ENCODE measurements around the gene PTPRU.
A peak's percentile ranks its signal among the peaks of the same experiment; 100 is the strongest.

Gene PTPRU

DNA sequence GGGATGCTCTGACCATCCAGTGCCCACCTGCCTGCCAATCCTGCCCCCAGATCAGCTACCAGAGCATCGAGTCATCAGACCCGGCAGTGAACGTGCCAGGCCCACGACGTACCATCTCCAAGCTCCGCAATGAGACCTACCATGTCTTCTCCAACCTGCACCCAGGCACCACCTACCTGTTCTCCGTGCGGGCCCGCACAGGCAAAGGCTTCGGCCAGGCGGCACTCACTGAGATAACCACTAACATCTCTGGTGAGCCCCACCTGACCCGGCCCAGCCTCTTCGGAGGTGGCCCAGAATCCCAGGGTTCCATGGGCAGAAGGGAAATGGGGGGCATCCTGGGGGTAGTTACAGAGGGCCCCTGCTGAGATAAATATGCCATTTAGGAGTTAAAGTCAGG, 43.1 kb downstream of the PTPRU start:
- Mint-ChIP-seq H3K4me1 (peaks cover 5% of the 10 kb centered on the region), H3K27ac (no peak overlapping the region), H3K36me3 (no peaks in the 10 kb centered on the region), H3K27me3 (peaks cover 17% of the 10 kb centered on the region), H3K4me3 (no peak overlapping the region), H3K9me3 (no peaks in the 10 kb centered on the region)
- no peak for DNase-seq
- CTCF ChIA-PET = no interaction called here

DNA sequence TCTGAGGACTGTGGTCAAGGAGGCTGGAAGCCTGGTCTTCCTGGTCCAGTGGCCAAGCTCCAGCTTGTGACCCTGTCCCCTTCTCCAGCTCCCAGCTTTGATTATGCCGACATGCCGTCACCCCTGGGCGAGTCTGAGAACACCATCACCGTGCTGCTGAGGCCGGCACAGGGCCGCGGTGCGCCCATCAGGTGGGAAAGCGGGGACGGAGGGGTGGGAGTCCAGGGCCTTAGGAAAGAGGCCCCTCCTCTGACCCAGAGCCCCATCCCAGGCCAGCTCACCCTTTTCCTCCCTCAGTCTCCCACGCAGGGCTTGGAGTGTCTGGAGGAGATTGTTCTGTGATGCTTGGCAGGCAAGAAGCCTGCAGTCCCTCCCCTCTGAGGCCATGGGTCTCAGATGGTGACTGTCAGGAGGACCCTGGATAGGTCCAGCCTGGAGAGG, 43.6 kb downstream of the PTPRU start:
- CTCF ChIA-PET = no interaction called here
- peaks cover 22% of the 10 kb centered on the region for H3K27me3 Mint-ChIP-seq
- H3K27ac Mint-ChIP-seq = no peak overlapping the region
- H3K9me3 Mint-ChIP-seq = no peaks in the 10 kb centered on the region
- no peaks in the 10 kb centered on the region for H3K36me3 Mint-ChIP-seq
- peaks cover 5% of the 10 kb centered on the region for H3K4me1 Mint-ChIP-seq
- H3K4me3 Mint-ChIP-seq = no peak overlapping the region
- DNase-seq = no peak

GRCh38 chr1:29280409-29281131, 44.2 kb downstream of the PTPRU start:
- H3K4me3 Mint-ChIP-seq = no peak overlapping the region
- no peak for DNase-seq
- H3K27ac Mint-ChIP-seq = no peak overlapping the region
- H3K4me1 Mint-ChIP-seq = peaks cover 5% of the 10 kb centered on the region
- H3K36me3 Mint-ChIP-seq = no peaks in the 10 kb centered on the region
- CTCF ChIA-PET = no interaction called here
- H3K9me3 Mint-ChIP-seq = no peaks in the 10 kb centered on the region
- H3K27me3 Mint-ChIP-seq = peaks cover 17% of the 10 kb centered on the region

- Mint-ChIP-seq H3K27me3 (peaks cover 16% of the 10 kb centered on the region), H3K27ac (no peak overlapping the region), H3K36me3 (no peaks in the 10 kb centered on the region), H3K4me3 (no peak overlapping the region), H3K4me1 (peaks cover 5% of the 10 kb centered on the region), H3K9me3 (no peaks in the 10 kb centered on the region)
- DNase-seq = no peak
- CTCF ChIA-PET = no interaction called here
Observed at GRCh38 chr1:29281571-29281970, 45.2 kb downstream of the PTPRU start.

- no peak for DNase-seq
- Mint-ChIP-seq H3K27ac (no peak overlapping the region), H3K9me3 (no peaks in the 10 kb centered on the region), H3K4me3 (no peak overlapping the region), H3K27me3 (peaks cover 16% of the 10 kb centered on the region), H3K4me1 (peaks cover 5% of the 10 kb centered on the region), H3K36me3 (no peaks in the 10 kb centered on the region)
- CTCF ChIA-PET = no interaction called here
Observed at GRCh38 chr1:29282135-29282923, 46.0 kb downstream of the PTPRU start.

DNA sequence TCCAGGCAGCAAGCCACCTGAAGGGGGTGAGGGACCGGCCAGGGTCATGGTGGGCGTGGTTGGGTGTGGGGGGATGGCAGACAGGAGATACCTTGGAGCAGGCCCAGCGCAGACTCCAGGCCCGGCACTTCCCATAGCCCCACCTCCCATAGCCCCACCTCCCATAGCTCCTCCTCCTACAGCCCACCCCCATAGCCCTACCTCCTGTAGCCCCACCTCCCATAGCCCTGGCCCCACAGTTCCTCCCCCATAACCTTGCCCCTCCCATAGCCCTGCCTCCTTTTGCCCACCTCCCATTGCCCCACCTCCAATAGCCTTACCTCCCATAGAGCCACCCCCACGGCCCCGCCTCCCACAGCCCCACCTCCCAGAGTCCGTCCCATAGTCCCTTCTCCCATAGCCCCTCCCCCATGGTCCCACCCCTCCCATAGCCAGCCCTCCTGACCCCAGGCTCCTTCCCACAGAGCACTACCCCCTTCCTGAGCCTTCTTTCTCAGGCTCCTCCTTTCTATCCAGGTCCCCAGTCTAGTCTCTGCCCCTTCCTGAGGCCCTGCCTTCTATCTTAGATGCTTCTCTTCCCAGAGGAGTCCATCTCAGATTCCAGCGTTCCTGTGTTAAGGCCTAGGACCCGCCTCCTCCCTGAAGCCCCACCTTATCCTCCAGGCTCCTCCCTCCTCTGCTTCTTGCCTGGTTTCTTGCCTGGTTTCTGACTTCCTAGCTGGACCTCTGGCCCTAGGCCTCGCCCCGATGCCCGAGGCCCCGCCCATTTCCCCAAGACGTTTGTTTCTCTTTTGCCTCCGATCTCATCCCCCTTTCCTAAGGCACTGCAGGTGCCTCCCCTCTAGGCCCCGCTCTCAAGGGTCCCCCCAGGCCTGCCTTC, 46.8 kb downstream of the PTPRU start:
- CTCF ChIA-PET = no interaction called here
- DNase-seq = peak; percentile 37
- Mint-ChIP-seq H3K4me1 (peaks cover 5% of the 10 kb centered on the region), H3K36me3 (no peaks in the 10 kb centered on the region), H3K27ac (no peak overlapping the region), H3K4me3 (no peak overlapping the region), H3K9me3 (no peaks in the 10 kb centered on the region), H3K27me3 (peaks cover 16% of the 10 kb centered on the region)

- H3K4me1 Mint-ChIP-seq = peaks cover 5% of the 10 kb centered on the region
- H3K4me3 Mint-ChIP-seq = no peak overlapping the region
- no peaks in the 10 kb centered on the region for H3K36me3 Mint-ChIP-seq
- H3K27me3 Mint-ChIP-seq = peaks cover 16% of the 10 kb centered on the region
- H3K27ac Mint-ChIP-seq = no peak overlapping the region
- H3K9me3 Mint-ChIP-seq = no peaks in the 10 kb centered on the region
- no peak for DNase-seq
- CTCF ChIA-PET = no interaction called here
Observed at GRCh38 chr1:29283804-29284195, 47.5 kb downstream of the PTPRU start.

- Mint-ChIP-seq H3K4me3 (no peak overlapping the region), H3K4me1 (peaks cover 5% of the 10 kb centered on the region), H3K27me3 (peaks cover 13% of the 10 kb centered on the region), H3K36me3 (no peaks in the 10 kb centered on the region), H3K9me3 (no peaks in the 10 kb centered on the region), H3K27ac (no peak overlapping the region)
- DNase-seq = no peak
- CTCF ChIA-PET = no interaction called here
Observed at GRCh38 chr1:29284286-29284960, 48.1 kb downstream of the PTPRU start.

GRCh38 chr1:29284961-29285560, 48.7 kb downstream of the PTPRU start:
- CTCF ChIA-PET = no interaction called here
- Mint-ChIP-seq H3K9me3 (no peaks in the 10 kb centered on the region), H3K4me1 (peaks cover 5% of the 10 kb centered on the region), H3K36me3 (no peaks in the 10 kb centered on the region), H3K4me3 (no peak overlapping the region), H3K27me3 (peaks cover 8% of the 10 kb centered on the region), H3K27ac (no peak overlapping the region)
- no peak for DNase-seq

GRCh38 chr1:29285771-29286170, 49.4 kb downstream of the PTPRU start:
- no peak overlapping the region for H3K27ac Mint-ChIP-seq
- H3K4me1 Mint-ChIP-seq = peaks cover 5% of the 10 kb centered on the region
- CTCF ChIA-PET = no interaction called here
- H3K27me3 Mint-ChIP-seq = peaks cover 8% of the 10 kb centered on the region
- H3K9me3 Mint-ChIP-seq = no peaks in the 10 kb centered on the region
- H3K36me3 Mint-ChIP-seq = no peaks in the 10 kb centered on the region
- no peak for DNase-seq
- no peak overlapping the region for H3K4me3 Mint-ChIP-seq

DNA sequence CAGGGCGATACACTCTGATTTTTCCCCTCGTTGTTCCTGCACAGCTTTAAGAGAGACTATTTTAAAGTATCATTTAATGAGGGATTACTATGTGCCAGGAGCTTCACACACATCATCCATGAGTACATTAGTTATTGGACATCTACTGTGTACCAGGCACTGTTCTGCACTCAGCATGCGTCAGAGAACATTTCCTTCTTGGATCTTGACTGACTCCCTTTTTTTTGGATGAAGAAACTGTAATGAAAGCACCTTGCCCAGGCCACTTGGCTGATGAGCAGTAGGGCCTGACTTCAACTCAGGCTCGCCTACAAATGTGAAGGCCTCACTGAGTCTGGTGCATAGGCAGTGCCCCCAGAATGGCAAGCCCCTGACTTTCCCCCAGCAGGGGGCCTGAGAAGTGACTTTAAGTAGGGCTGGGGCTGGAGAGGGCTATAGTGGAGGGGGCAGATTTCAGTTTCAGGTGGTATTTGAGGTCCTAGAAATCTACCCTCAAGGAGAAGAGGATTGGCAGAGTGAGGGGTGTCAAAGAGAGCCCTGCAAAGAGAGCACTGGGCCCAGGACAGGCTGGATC, 50.0 kb downstream of the PTPRU start:
- Mint-ChIP-seq H3K36me3 (no peaks in the 10 kb centered on the region), H3K9me3 (no peaks in the 10 kb centered on the region), H3K27me3 (peaks cover 8% of the 10 kb centered on the region), H3K4me3 (no peak overlapping the region), H3K27ac (no peak overlapping the region), H3K4me1 (peaks cover 5% of the 10 kb centered on the region)
- no peak for DNase-seq
- CTCF ChIA-PET = no interaction called here

- CTCF ChIA-PET = no interaction called here
- Mint-ChIP-seq H3K4me1 (no peaks in the 10 kb centered on the region), H3K27me3 (peaks cover 10% of the 10 kb centered on the region), H3K9me3 (no peaks in the 10 kb centered on the region), H3K27ac (no peak overlapping the region), H3K36me3 (no peaks in the 10 kb centered on the region), H3K4me3 (no peak overlapping the region)
- DNase-seq = no peak
Observed at GRCh38 chr1:29289493-29289892, 53.2 kb downstream of the PTPRU start.

- H3K27me3 Mint-ChIP-seq = peaks cover 11% of the 10 kb centered on the region
- no peak overlapping the region for H3K4me3 Mint-ChIP-seq
- no peaks in the 10 kb centered on the region for H3K36me3 Mint-ChIP-seq
- DNase-seq = no peak
- CTCF ChIA-PET = no interaction called here
- H3K27ac Mint-ChIP-seq = no peak overlapping the region
- H3K9me3 Mint-ChIP-seq = no peaks in the 10 kb centered on the region
- no peaks in the 10 kb centered on the region for H3K4me1 Mint-ChIP-seq
Observed at GRCh38 chr1:29290414-29290985, 54.2 kb downstream of the PTPRU start.
